Cortex of kidney (tissue), 1 donor: ENCODE measurements around the gene ZNF407.

Experiments
- DNase-seq: peaks from one replicate; lab custom pipeline; 2025; lab: John Stamatoyannopoulos, UW

ZNF407 gene

GRCh38 chr18:75016025-75016717 lies 418.5 kb downstream of the ZNF407 start:
- DNase-seq, result no peak

- DNase-seq, result no peak
Observed at GRCh38 chr18:75023473-75023872, 425.8 kb downstream of the ZNF407 start.

- no peak for DNase-seq
Observed at GRCh38 chr18:75024871-75025270, 427.2 kb downstream of the ZNF407 start.

- no peak for DNase-seq
Observed at GRCh38 chr18:75025573-75025972, 427.9 kb downstream of the ZNF407 start.

GRCh38 chr18:75029481-75029880 lies 431.8 kb downstream of the ZNF407 start:
- DNase-seq, result no peak

GRCh38 chr18:75031717-75032317 lies 434.1 kb downstream of the ZNF407 start:
- no peak for DNase-seq

- DNase-seq, result no peak
Observed at GRCh38 chr18:75033516-75033915, 435.8 kb downstream of the ZNF407 start.

- no peak for DNase-seq
Observed at GRCh38 chr18:75034937-75035336, 437.3 kb downstream of the ZNF407 start.

- no peak for DNase-seq
Observed at GRCh38 chr18:75035928-75036327, 438.3 kb downstream of the ZNF407 start.

GRCh38 chr18:75036917-75037688 lies 439.4 kb downstream of the ZNF407 start:
- DNase-seq, result no peak

GRCh38 chr18:75037689-75037955 lies 440.0 kb downstream of the ZNF407 start:
- DNase-seq, result no peak

- DNase-seq, result no peak
Observed at GRCh38 chr18:75041586-75041985, 443.9 kb downstream of the ZNF407 start.

- DNase-seq, result no peak
Observed at GRCh38 chr18:75043478-75043877, 445.8 kb downstream of the ZNF407 start.

GRCh38 chr18:75044296-75044695 lies 446.6 kb downstream of the ZNF407 start:
- no peak for DNase-seq

- DNase-seq, result no peak
Observed at GRCh38 chr18:75044791-75045190, 447.1 kb downstream of the ZNF407 start.

GRCh38 chr18:75045272-75045671 lies 447.6 kb downstream of the ZNF407 start:
- no peak for DNase-seq

- no peak for DNase-seq
Observed at GRCh38 chr18:75047240-75047961, 449.7 kb downstream of the ZNF407 start.

GRCh38 chr18:75048776-75049454 lies 451.2 kb downstream of the ZNF407 start:
- DNase-seq, result no peak

- DNase-seq, result no peak
Observed at GRCh38 chr18:75049455-75049789, 451.8 kb downstream of the ZNF407 start.

GRCh38 chr18:75051757-75052156 lies 454.1 kb downstream of the ZNF407 start:
- DNase-seq, result no peak

GRCh38 chr18:75052475-75052874 lies 454.8 kb downstream of the ZNF407 start:
- no peak for DNase-seq

- DNase-seq, result no peak
Observed at GRCh38 chr18:75053028-75053629, 455.5 kb downstream of the ZNF407 start.
